Pancreas (tissue), 10 donors: ENCODE measurements around the gene MAPK12. TPM values are rescaled to one million over a fixed set of nuclear protein-coding genes. Genes with fewer than 3 reads are reported as not detected.

ENCODE experiments used
- ATAC-seq, 4 donors: fragments of 200-7000 bp; cut with Tn5 transposase; one replicate each; pipeline versions ENCODE4 v1.8.0 to v1.9.1; 2020; ENCODE audit warnings: mild to moderate bottlenecking in 4 of 4, moderate library complexity in 4 of 4
- DNase-seq, 6 donors: peaks; one replicate each; pipeline ENCODE4 v3.0.0-alpha.2; 2020
- FAIRE-seq: peaks from 2 replicates; lab custom pipeline; 2012; peaks lifted over from hg19 to GRCh38; lab: Jason Lieb, UNC
- H3K27ac ChIP-seq, 4 donors: fragments of 200-600 bp; sonication (generic); 1 replicate in 3 of 4; 2 replicates in 1 of 4; pipeline versions ENCODE4 v1.5.0 to v1.8.0; 2020
- H3K27me3 ChIP-seq, 4 donors: fragments of 200-600 bp; one replicate each; pipeline ENCODE4 v1.8.0; 2021
- H3K36me3 ChIP-seq, 3 donors: fragments of 200-600 bp; sonication (generic) in 1 of 3; one replicate each; pipeline versions ENCODE4 v1.5.0 to v1.8.0; 2020 to 2021
- H3K4me1 ChIP-seq, 3 donors: fragments of 200-600 bp; one replicate each; pipeline ENCODE4 v1.8.0; 2021
- H3K4me3 ChIP-seq, 4 donors: fragments of 200-600 bp; sonication (generic) in 2 of 4; one replicate each; pipeline versions ENCODE4 v1.5.0 to v1.8.0; 2020 to 2021
- H3K9me3 ChIP-seq, 4 donors: fragments of 200-600 bp; one replicate each; pipeline ENCODE4 v1.8.0; 2021
- CTCF ChIP-seq, 4 donors: fragments of 200-600 bp; sonication (generic) in 3 of 4; IDR thresholded peaks; one replicate each; pipeline versions ENCODE4 v1.5.0 to v1.8.0; 2021; ENCODE audit warnings: antibody characterized with exemption in 4 of 4
- WGBS, 2 donors: extraction: QIAGEN DNeasy Blood & Tissue Kit; methylation state at CpG; one replicate each; pipeline ENCODE4 v1.1.7; 2013; 5-methylcytosine and 5-hydroxymethylcytosine counted together
- intact Hi-C, 3 donors: fragments of 100-400 bp; cut with DNase I; formaldehyde crosslinking; loops; one replicate each; pipeline versions ENCODE4 v1.11.1 to v1.14.2; 2022
- polyA plus RNA-seq, 2 donors: library from polyadenylated mRNA; stranded (reverse); fragments of 200-250 nt; gene quantifications; one replicate each; pipeline ENCODE4 v1.2.3, GENCODE V29; 2013
- total RNA-seq, 6 donors: library from RNA; stranded (reverse); fragmentation: NEBNext Ultra II Directional in 4 of 6; extraction: Animal tissue kit (Norgen Biotek cat#: 25700) in 4 of 6; gene quantifications; one replicate each; pipeline versions ENCODE4 v1.2.1 to v1.2.4, GENCODE V29; 2021 to 2023
- donor health status: healthy with polysubstance abuse.
- donor health status: DM: no; HTN: no; CAD: no; lungs with moderate emphysema.
- donor health status: DM: no; HTN: no; CAD: no.
- donor health status: control.
- donor health status: control.
- donor health status: Bipolar disorder and iron deficiency.
- donor health status: DM: yes; HTN: yes; CAD: no.
- donor health status: DM: no; HTN: no; CAD: no.
- donor health status: DM: no; HTN: no; CAD: no.
- donor health status: DM: yes; HTN: yes; CAD: no.

Gene MAPK12
- total and polyA plus RNA-seq, 8 donors: 0.88 to 19.2 (median 2.4) TPM

DNA sequence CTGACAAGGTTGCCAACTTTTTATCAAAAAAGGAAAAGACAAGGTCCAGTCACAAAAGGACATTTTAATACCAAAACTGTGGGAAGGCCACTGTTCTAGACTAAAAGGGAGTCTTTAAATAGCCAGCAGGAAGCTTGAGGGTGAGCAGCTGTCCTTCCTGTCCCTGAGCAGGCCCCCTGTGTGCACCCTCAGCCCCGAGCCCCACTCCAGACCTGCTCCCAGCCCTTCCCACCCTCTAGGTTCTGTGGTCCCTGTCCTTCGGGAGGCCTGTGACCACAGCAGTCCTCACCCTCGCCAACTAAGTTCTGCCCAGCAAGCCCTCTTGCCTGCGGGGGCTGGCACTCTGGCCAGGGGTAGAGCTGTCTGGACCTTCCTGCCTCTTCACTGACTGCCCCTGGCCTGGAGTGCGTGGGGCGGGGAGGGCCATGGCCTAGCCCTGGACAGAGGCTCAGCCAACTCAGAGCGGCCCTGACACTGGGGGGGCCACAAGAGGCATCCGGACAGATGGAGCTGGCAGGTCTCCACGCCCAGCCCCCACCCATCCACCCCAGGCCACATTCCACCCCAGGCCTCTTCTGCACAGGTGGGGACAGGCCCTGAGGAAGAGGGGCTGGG, 47.6 kb upstream of the MAPK12 start:
- H3K4me3 ChIP-seq: no peak overlapping the region
- H3K36me3 ChIP-seq: no peaks in the 10 kb centered on the region
- peaks cover 9 to 15% (median 10%) of the 10 kb centered on the region in 3 donors for H3K4me1 ChIP-seq
- no peak for FAIRE-seq
- 66 to 79% methylated on average over 9 of the region's 9 CpGs for WGBS, 2 donors
- no peak for TF ChIP-seq CTCF (IDR thresholded peaks at IDR 0.05)
- no peak for ATAC-seq
- peak overlapping the region in 3 of 4 donors; percentile 33 to 39 (median 33) for H3K27ac ChIP-seq
- DNase-seq: peak in 4 of 6 donors; percentile 23 to 79 (median 56)
- H3K27me3 ChIP-seq: no peaks in the 10 kb centered on the region
- no peaks in the 10 kb centered on the region for H3K9me3 ChIP-seq
- intact Hi-C loops: no loop called here

DNA sequence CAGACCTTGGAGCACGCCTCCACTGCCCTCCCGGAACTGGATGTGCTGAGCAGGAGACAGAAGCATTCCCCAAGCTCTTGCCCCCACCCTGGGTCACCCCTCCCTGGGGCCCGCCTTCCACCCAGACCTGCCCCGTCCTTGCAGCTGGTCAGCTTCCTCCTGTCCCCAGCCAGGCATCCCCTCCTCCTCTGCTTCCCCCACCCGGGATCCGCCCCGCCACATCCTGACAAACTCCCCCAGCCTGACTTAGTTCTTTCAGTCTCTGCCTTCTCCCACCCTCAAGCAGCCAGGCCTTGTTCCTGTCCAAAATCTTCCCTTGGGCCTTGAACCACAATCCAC, 47.1 kb upstream of the MAPK12 start:
- DNase-seq: peak in 3 of 6 donors; percentile 64 to 85 (median 74)
- WGBS, 2 donors: 56 to 64% methylated on average over 4 to 7 of the region's 7 CpGs
- Histone ChIP-seq H3K9me3 (no peaks in the 10 kb centered on the region), H3K4me3 (no peak overlapping the region), H3K4me1 (peaks cover 9 to 20% (median 10%) of the 10 kb centered on the region in 3 donors), H3K36me3 (no peaks in the 10 kb centered on the region), H3K27ac (peak overlapping the region; percentile 26 to 64 (median 33)), H3K27me3 (no peaks in the 10 kb centered on the region)
- intact Hi-C loops: no loop called here
- FAIRE-seq: no peak
- ATAC-seq: peak in 2 of 4 donors; percentile 2 to 38
- no peak for TF ChIP-seq CTCF (IDR thresholded peaks at IDR 0.05)

GRCh38 chr22:50307890-50308596, 46.6 kb upstream of the MAPK12 start:
- Histone ChIP-seq H3K9me3 (no peaks in the 10 kb centered on the region), H3K4me1 (peaks cover 9 to 25% (median 10%) of the 10 kb centered on the region in 3 donors), H3K27ac (peak overlapping the region; percentile 26 to 64 (median 36)), H3K27me3 (no peaks in the 10 kb centered on the region), H3K36me3 (no peaks in the 10 kb centered on the region), H3K4me3 (no peak overlapping the region)
- TF ChIP-seq CTCF (IDR thresholded peaks at IDR 0.05): no peak
- ATAC-seq (peak in 1 of 4 donors; percentile 0), DNase-seq (peak in 5 of 6 donors; percentile 40 to 87 (median 56)), FAIRE-seq (no peak)
- WGBS, 2 donors: 52 to 64% methylated on average over 11 to 19 of the region's 19 CpGs
- intact Hi-C loops: no loop called here

DNA sequence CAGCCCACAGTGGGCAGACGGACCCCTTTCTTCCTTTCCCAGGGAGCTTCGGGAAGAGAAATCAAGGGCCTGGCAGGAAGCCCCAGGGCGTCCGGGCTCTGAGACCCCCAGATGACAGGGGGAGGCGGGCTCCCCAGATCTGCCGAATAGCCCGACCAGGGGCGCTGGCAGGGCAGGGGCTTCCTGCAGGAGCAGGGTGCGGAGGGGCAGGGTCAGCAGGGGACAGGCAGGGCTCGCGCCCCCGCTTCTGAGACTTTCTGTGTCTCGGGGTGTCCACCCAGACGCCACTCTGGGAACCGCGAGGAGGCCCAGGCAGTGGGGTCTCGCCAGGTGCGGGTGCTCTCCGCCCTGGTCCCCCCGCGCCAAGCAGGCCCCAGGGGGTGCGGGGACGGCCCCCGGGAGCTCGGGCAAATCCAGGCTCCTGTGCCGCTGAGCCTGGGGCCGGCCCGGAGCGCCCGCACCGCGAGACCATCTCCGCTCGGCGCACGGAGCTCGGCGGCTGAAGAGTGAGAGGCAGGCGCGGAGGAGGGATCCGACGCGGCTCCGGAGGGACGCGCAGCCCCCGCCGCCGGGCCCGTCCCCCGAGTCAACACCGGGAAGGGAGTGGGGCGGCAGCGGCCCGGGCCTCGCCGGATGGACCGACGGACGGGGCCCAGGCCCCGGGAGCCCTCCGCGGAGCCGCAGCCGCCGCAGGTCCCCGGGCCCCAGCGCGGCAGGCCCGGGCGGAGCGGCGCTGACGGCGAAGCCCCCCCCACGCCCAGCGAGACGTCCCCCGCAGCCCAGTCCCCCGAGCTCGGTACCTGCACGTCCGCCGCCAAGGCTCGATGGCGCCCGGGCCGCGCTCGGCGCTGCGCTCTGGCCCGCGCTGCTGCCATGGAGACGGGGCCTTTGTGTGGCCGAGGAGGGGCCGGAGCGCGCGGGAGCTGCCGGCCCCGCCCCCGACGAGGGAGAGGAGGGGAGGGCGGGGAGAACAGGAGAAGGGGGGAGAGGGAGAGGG, 45.6 kb upstream of the MAPK12 start, which contains the start of gene PLXNB2:
Gene PLXNB2, minus strand, starts transcription at position 894 of the 997 bp plus-strand sequence. CDS start 17,062 bp downstream, outside the sequence.
- ATAC-seq (peak; percentile 55 to 76 (median 64)), DNase-seq (peak; percentile 80 to 94 (median 88)), FAIRE-seq (no peak)
- Histone ChIP-seq H3K4me1 (peaks cover 9 to 35% (median 10%) of the 10 kb centered on the region in 3 donors), H3K9me3 (no peaks in the 10 kb centered on the region), H3K27me3 (no peaks in the 10 kb centered on the region), H3K4me3 (peak within 1 kb of the TSS; percentile 84 to 93 (median 88)), H3K36me3 (no peaks in the 10 kb centered on the region), H3K27ac (peak within 1 kb of the TSS; percentile 78 to 88 (median 82))
- intact Hi-C loops: no loop called here
- TF ChIP-seq CTCF (IDR thresholded peaks at IDR 0.05): no peak
- WGBS, 2 donors: 0 to 1% methylated on average over 64 to 103 of the region's 105 CpGs
